ENCODE results near the gene TBC1D10B. TPM values are rescaled to one million over a fixed set of nuclear protein-coding genes. Genes with fewer than 3 reads are reported as not detected.

TBC1D10B gene
- total and polyA plus RNA-seq, 9 of the 15 experiments (the other 6 are each of a cell fraction or from before 2014, with no cell fraction given): 2.2 to 55.4 (median 17.5) TPM

GRCh38 chr16:30380803-30381208, 10.5 kb upstream of the TBC1D10B start:
- in situ Hi-C loops (cut with MboI): no loop called here
- H3K79me2 ChIP-seq (ENCODE audit: control insufficient read depth, insufficient read depth, low read length): peaks cover 16% of the 10 kb centered on the region
- H3K4me3 ChIP-seq: no peak overlapping the region
- H3K4me1 ChIP-seq (replicated peaks in 1 of 2; ENCODE audit: control insufficient read depth in 2 of 2, insufficient read depth in 2 of 2, low read length in 2 of 2): peaks cover 46 to 62% of the 10 kb centered on the region in 2 experiments
- FAIRE-seq: no peak
- peak in 2 of 4 experiments; percentile 18 to 58 for DNase-seq (ENCODE audit: extremely low read depth in 1 of 4, low spot score in 3 of 4)
- ATAC-seq: no peak
- no peaks in the 10 kb centered on the region for H3K9me1 ChIP-seq (ENCODE audit: control insufficient read depth, insufficient read depth, low read length)
- ChIA-PET POLR2A (interaction anchor here (0.7 to 1.4 kb wide), 5 partner anchors 8 to 27 kb away, joined by 3 to 4 read pairs (median 3); partner anchors contain the start of gene ZNF771), CTCF (ENCODE audit: low intra/inter-chr PET ratio) (no interaction called here)
- peak overlapping the region in 1 of 2 experiments; percentile 11; a peak in 2 of 4 replicates for H3K9ac ChIP-seq (ENCODE audit: insufficient read depth in 1 of 2, low read depth in 2 of 2, low read length in 2 of 2)
- 0 out of 2 replicates have a peak overlapping the region, but pooled peaks have one; percentile 72 for H2AFZ ChIP-seq (ENCODE audit: low read depth, low read length)
- intact Hi-C loops (cut with micrococcal nuclease): loop anchor here (2.0 kb wide), 1 partner anchor 14 kb away; the partner anchor contains the start of gene ZNF48
- BruUV-seq (replicated peaks): no TSS peak
- peaks cover 7% of the 10 kb centered on the region; the same call in 1 of the 3 replicates for H3K36me3 ChIP-seq (ENCODE audit: control insufficient read depth, insufficient read depth, low read length)
- H4K20me1 ChIP-seq (replicated peaks; ENCODE audit: control insufficient read depth, insufficient read depth, low read length): no peaks in the 10 kb centered on the region
- peak overlapping the region; percentile 91 for H3K27ac ChIP-seq (ENCODE audit: extremely low read depth, low read depth, low read length)
- peak overlapping the region; percentile 60 for H3K4me2 ChIP-seq (ENCODE audit: insufficient read depth, low read length)
- 59% methylated on average over 6 of the region's 6 CpGs for WGBS (ENCODE audit: insufficient coverage, low coverage, missing lambda C conversion rate)
- no peaks in the 10 kb centered on the region for H3K27me3 ChIP-seq (ENCODE audit: control insufficient read depth in 2 of 2, insufficient read depth in 2 of 2, low read length in 2 of 2)
- H3K9me3 ChIP-seq (replicated peaks; ENCODE audit: control insufficient read depth, insufficient read depth, low read depth, low read length): no peaks in the 10 kb centered on the region
- TF ChIP-seq ZNF766 (CRISPR knock-in tag; conservative IDR thresholded peaks at IDR 0.05) (0 out of 2 replicates have a peak, but pooled peaks have one; percentile 13), AFF4 (CRISPR knock-in tag; IDR thresholded peaks at IDR 0.05) (no peak), ZFX (CRISPR knock-in tag; IDR thresholded peaks at IDR 0.05) (peak; percentile 47), DMBX1 (CRISPR knock-in tag; IDR thresholded peaks at IDR 0.05; ENCODE audit: borderline replicate concordance) (0 out of 2 replicates have a peak, but pooled peaks have one; percentile 34), NR4A1 (CRISPR knock-in tag; IDR thresholded peaks at IDR 0.05) (no peak), NR4A1 (tag; IDR thresholded peaks at IDR 0.05) (peak; percentile 38; the same call in 1 of the 2 replicates), GTF2A2 (tag; IDR thresholded peaks at IDR 0.05) (peak; percentile 54; the same call in 1 of the 2 replicates)
- TF ChIP-seq, protein P1, sequence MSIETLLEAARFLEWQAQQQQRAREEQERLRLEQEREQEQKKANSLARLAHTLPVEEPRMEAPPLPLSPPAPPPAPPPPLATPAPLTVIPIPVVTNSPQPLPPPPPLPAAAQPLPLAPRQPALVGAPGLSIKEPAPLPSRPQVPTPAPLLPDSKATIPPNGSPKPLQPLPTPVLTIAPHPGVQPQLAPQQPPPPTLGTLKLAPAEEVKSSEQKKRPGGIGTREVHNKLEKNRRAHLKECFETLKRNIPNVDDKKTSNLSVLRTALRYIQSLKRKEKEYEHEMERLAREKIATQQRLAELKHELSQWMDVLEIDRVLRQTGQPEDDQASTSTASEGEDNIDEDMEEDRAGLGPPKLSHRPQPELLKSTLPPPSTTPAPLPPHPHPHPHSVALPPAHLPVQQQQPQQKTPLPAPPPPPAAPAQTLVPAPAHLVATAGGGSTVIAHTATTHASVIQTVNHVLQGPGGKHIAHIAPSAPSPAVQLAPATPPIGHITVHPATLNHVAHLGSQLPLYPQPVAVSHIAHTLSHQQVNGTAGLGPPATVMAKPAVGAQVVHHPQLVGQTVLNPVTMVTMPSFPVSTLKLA (conservative IDR thresholded peaks at IDR 0.05): no peak
- TF ChIP-seq, protein P2, sequence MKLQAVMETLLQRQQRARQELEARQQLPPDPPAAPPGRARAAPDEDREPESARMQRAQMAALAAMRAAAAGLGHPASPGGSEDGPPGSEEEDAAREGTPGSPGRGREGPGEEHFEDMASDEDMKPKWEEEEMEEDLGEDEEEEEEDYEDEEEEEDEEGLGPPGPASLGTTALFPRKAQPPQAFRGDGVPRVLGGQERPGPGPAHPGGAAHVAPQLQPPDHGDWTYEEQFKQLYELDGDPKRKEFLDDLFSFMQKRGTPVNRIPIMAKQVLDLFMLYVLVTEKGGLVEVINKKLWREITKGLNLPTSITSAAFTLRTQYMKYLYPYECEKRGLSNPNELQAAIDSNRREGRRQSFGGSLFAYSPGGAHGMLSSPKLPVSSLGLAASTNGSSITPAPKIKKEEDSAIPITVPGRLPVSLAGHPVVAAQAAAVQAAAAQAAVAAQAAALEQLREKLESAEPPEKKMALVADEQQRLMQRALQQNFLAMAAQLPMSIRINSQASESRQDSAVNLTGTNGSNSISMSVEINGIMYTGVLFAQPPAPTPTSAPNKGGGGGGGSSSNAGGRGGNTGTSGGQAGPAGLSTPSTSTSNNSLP (IDR thresholded peaks at IDR 0.05; ENCODE audit: borderline replicate concordance, low read depth, low read length): no peak
- TF ChIP-seq, protein P3, sequence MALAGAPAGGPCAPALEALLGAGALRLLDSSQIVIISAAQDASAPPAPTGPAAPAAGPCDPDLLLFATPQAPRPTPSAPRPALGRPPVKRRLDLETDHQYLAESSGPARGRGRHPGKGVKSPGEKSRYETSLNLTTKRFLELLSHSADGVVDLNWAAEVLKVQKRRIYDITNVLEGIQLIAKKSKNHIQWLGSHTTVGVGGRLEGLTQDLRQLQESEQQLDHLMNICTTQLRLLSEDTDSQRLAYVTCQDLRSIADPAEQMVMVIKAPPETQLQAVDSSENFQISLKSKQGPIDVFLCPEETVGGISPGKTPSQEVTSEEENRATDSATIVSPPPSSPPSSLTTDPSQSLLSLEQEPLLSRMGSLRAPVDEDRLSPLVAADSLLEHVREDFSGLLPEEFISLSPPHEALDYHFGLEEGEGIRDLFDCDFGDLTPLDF (CRISPR knock-in tag; IDR thresholded peaks at IDR 0.05): 0 out of 2 replicates have a peak, but pooled peaks have one; percentile 26

All from K562 (cell line).